Ishikawa (cell line): ENCODE measurements around the gene GNPTG.

Source experiments
- CEBPB ChIP-seq: IDR thresholded peaks from 2 replicates; pipeline ENCODE4 v1.6.1; 2012
- EP300 ChIP-seq: IDR thresholded peaks from 2 replicates; pipeline ENCODE4 v1.6.1; 2012; ENCODE audit warnings: borderline replicate concordance
- FOXM1 ChIP-seq: IDR thresholded peaks from 2 replicates; pipeline ENCODE4 v1.6.1; 2012; ENCODE audit warnings: low read depth, borderline replicate concordance

DNA sequence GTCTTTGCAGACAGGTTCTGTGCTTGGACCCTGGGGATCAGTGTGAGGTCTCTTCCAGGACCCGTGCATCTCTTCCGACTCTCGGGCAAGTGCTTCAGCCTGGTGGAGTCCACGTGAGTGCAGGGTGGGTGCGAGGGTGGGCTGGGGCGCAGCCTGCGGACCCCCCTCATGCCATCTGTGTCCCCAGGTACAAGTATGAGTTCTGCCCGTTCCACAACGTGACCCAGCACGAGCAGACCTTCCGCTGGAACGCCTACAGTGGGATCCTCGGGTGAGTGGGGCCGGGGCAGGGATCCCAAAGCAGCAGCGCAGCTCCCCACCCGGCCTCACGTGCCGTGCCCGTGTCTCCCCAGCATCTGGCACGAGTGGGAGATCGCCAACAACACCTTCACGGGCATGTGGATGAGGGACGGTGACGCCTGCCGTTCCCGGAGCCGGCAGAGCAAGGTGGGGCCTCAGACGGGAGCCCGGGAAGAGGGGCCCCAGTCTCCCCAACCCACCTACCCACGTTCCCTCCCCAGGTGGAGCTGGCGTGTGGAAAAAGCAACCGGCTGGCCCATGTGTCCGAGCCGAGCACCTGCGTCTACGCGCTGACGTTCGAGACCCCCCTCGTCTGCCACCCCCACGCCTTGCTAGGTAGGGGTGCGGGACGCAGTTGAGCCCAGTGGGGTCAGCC, 10.1 kb downstream of the GNPTG start:
- no peak for TF ChIP-seq EP300
- TF ChIP-seq FOXM1, result no peak
- no peak for TF ChIP-seq CEBPB
